Caco-2 (cell line): ENCODE results near the gene OLFM2. TPM values are rescaled to one million over a fixed set of nuclear protein-coding genes. Genes with fewer than 3 reads are reported as not detected.

ENCODE experiments used
- BruUV-seq: library from RNA; stranded (reverse); fragments of 400-500 nt; replicated peaks from 2 replicates; lab custom pipeline; 2021; lab: Mats Ljungman, UMichigan
- CTCF ChIA-PET: fragments of 300-600 bp; sonication (Branson Sonifier 250); formaldehyde crosslinking; loops from one replicate; lab custom pipeline; 2022; ENCODE audit warnings: antibody characterized with exemption; lab: Charles Lee
- POLR2A ChIA-PET: fragments of 300-600 bp; sonication (Branson Sonifier 250); formaldehyde crosslinking; loops from one replicate; lab custom pipeline; 2022; ENCODE audit warnings: antibody characterized with exemption; lab: Charles Lee
- DNase-seq, 2 experiments: peaks; one replicate each; pipeline versions ENCODE4 v3.0.0 to v3.0.0-alpha.2; 2020 to 2022
- H3K27me3 ChIP-seq: replicated peaks from 2 replicates; pipeline ENCODE4 v1.6.0; 2011; ENCODE audit warnings: low read length; ENCODE audit not compliant: control insufficient read depth, insufficient read depth
- H3K36me3 ChIP-seq: 2 replicates; pipeline ENCODE4 v1.5.1; 2011; ENCODE audit warnings: low read length; ENCODE audit not compliant: control insufficient read depth, insufficient read depth
- H3K4me1 ChIP-seq: fragments of 250-450 bp; sonication (Bioruptor Pico); 2 replicates; pipeline ENCODE4 v1.5.1; 2020; ENCODE audit warnings: mild to moderate bottlenecking
- H3K4me3 ChIP-seq: 2 replicates; pipeline ENCODE4 v1.5.1; 2011; ENCODE audit warnings: low read depth, mild to moderate bottlenecking, control low read depth, low read length
- H3K9me3 ChIP-seq: fragments of 250-450 bp; sonication (Bioruptor Pico); 2 replicates; pipeline ENCODE4 v1.5.1; 2020; ENCODE audit warnings: mild to moderate bottlenecking, moderate library complexity
- H3K27ac Mint-ChIP-seq: one replicate; pipeline ENCODE4 v1.8.0; 2022; ENCODE audit warnings: mixed read lengths; ENCODE audit not compliant: unreplicated experiment
- H3K27me3 Mint-ChIP-seq: one replicate; pipeline ENCODE4 v1.8.0; 2022; ENCODE audit warnings: mixed read lengths; ENCODE audit not compliant: insufficient read depth, unreplicated experiment
- H3K36me3 Mint-ChIP-seq: one replicate; pipeline ENCODE4 v1.8.0; 2022; ENCODE audit warnings: mild to moderate bottlenecking, mixed read lengths; ENCODE audit not compliant: insufficient read depth, unreplicated experiment
- H3K4me1 Mint-ChIP-seq: one replicate; pipeline ENCODE4 v1.8.0; 2022; ENCODE audit warnings: low read depth, mixed read lengths; ENCODE audit not compliant: unreplicated experiment
- H3K4me3 Mint-ChIP-seq: one replicate; pipeline ENCODE4 v1.8.0; 2022; ENCODE audit warnings: mild to moderate bottlenecking, moderate library complexity, mixed read lengths; ENCODE audit not compliant: unreplicated experiment
- H3K9me3 Mint-ChIP-seq: one replicate; pipeline ENCODE4 v1.8.0; 2022; ENCODE audit warnings: mixed read lengths; ENCODE audit not compliant: unreplicated experiment
- intact Hi-C: fragments of 100-400 bp; cut with micrococcal nuclease; formaldehyde crosslinking; loops from one replicate; pipeline ENCODE4 v1.10.0; 2022; ENCODE audit not compliant: unreplicated experiment
- total RNA-seq: library from RNA; stranded (reverse); gene quantifications from 2 replicates; pipeline ENCODE4 v1.2.3, GENCODE V29; 2022
- TF ChIP-seq, protein P1 (sequence below), 2 experiments: fragments of 200-600 bp in 1 of 2; IDR thresholded peaks; 1 replicate in 1 of 2; 2 replicates in 1 of 2; pipeline versions ENCODE4 v1.5.1 to v1.8.0; 2011 to 2022; ENCODE audit warnings: antibody characterized with exemption in 1 of 2, control low read depth in 1 of 2, inconsistent platforms in 1 of 2, low read depth in 1 of 2, low read length in 1 of 2, mild to moderate bottlenecking in 1 of 2, moderate library complexity in 1 of 2; ENCODE audit not compliant: insufficient read depth in 1 of 2, severe bottlenecking in 1 of 2, unreplicated experiment in 1 of 2

The OLFM2 gene
- total RNA-seq, 1 experiment from 2014 or later = 0.34 TPM

- Mint-ChIP-seq H3K9me3 (no peaks in the 10 kb centered on the region), H3K4me3 (no peak overlapping the region), H3K36me3 (no peaks in the 10 kb centered on the region), H3K27me3 (peaks cover 3% of the 10 kb centered on the region), H3K4me1 (no peaks in the 10 kb centered on the region), H3K27ac (no peak overlapping the region)
- intact Hi-C loops = no loop called here
- CTCF ChIA-PET = no interaction called here
- H3K4me1 ChIP-seq = no peaks in the 10 kb centered on the region
- DNase-seq = no peak
- no peaks in the 10 kb centered on the region for H3K36me3 ChIP-seq
- H3K4me3 ChIP-seq = no peak overlapping the region
- H3K9me3 ChIP-seq = no peaks in the 10 kb centered on the region
- no TSS peak for BruUV-seq
- H3K27me3 ChIP-seq = no peaks in the 10 kb centered on the region
- TF ChIP-seq, protein P1, sequence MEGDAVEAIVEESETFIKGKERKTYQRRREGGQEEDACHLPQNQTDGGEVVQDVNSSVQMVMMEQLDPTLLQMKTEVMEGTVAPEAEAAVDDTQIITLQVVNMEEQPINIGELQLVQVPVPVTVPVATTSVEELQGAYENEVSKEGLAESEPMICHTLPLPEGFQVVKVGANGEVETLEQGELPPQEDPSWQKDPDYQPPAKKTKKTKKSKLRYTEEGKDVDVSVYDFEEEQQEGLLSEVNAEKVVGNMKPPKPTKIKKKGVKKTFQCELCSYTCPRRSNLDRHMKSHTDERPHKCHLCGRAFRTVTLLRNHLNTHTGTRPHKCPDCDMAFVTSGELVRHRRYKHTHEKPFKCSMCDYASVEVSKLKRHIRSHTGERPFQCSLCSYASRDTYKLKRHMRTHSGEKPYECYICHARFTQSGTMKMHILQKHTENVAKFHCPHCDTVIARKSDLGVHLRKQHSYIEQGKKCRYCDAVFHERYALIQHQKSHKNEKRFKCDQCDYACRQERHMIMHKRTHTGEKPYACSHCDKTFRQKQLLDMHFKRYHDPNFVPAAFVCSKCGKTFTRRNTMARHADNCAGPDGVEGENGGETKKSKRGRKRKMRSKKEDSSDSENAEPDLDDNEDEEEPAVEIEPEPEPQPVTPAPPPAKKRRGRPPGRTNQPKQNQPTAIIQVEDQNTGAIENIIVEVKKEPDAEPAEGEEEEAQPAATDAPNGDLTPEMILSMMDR (IDR thresholded peaks at IDR 0.05; ENCODE audit: insufficient read depth in 1 of 2, low read depth in 1 of 2, low read length in 1 of 2, severe bottlenecking in 1 of 2, unreplicated experiment in 1 of 2) = no peak
- POLR2A ChIA-PET = interaction anchor here (0.7 kb wide), 1 partner anchor 75 kb away, joined by 5 read pairs; no protein-coding TSS in a partner anchor
Observed at GRCh38 chr19:9862938-9863337, 73.4 kb downstream of the OLFM2 start.

- H3K27ac Mint-ChIP-seq = no peak overlapping the region
- Histone ChIP-seq H3K9me3 (no peaks in the 10 kb centered on the region), H3K4me3 (no peak overlapping the region), H3K27me3 (no peaks in the 10 kb centered on the region), H3K36me3 (no peaks in the 10 kb centered on the region), H3K4me1 (no peaks in the 10 kb centered on the region)
- ChIA-PET POLR2A (no interaction called here), CTCF (no interaction called here)
- H3K36me3 Mint-ChIP-seq = no peaks in the 10 kb centered on the region
- TF ChIP-seq, protein P1 (IDR thresholded peaks at IDR 0.05; ENCODE audit: insufficient read depth in 1 of 2, low read depth in 1 of 2, low read length in 1 of 2, severe bottlenecking in 1 of 2, unreplicated experiment in 1 of 2) = no peak
- no TSS peak for BruUV-seq
- DNase-seq = no peak
- intact Hi-C loops = no loop called here
- no peaks in the 10 kb centered on the region for H3K4me1 Mint-ChIP-seq
- peaks cover 3% of the 10 kb centered on the region for H3K27me3 Mint-ChIP-seq
- no peaks in the 10 kb centered on the region for H3K9me3 Mint-ChIP-seq
- no peak overlapping the region for H3K4me3 Mint-ChIP-seq
Observed at GRCh38 chr19:9861503-9861902, 74.8 kb downstream of the OLFM2 start.

DNA sequence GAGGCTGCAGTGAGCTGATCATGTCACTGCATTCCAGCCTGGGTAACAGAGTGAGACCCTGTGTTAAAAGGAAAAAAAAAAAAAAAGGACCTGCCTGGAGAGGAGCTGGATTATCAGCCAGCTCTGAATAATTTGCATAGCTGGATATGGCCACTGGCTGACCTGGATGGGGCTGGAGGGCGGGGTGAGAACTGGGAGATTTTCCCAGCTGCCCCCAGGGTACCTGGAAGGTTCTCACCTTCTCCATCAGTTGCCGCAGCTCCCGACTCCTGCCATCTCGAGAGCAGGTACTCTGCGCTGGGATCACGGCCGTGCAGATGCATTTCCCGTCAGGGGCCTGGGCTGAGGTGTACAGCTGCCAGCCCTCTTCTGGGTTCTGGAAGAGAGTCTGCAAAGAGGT is 75.9 kb downstream of the OLFM2 start:
- Histone ChIP-seq H3K4me1 (no peaks in the 10 kb centered on the region), H3K9me3 (no peaks in the 10 kb centered on the region), H3K27me3 (no peaks in the 10 kb centered on the region), H3K4me3 (no peak overlapping the region), H3K36me3 (no peaks in the 10 kb centered on the region)
- ChIA-PET CTCF (interaction anchor here (0.6 kb wide), 2 partner anchors 62 to 80 kb away, joined by 3 read pairs; no protein-coding TSS in a partner anchor), POLR2A (no interaction called here)
- peaks cover 3% of the 10 kb centered on the region for H3K27me3 Mint-ChIP-seq
- BruUV-seq = no TSS peak
- H3K9me3 Mint-ChIP-seq = no peaks in the 10 kb centered on the region
- no peaks in the 10 kb centered on the region for H3K36me3 Mint-ChIP-seq
- H3K27ac Mint-ChIP-seq = no peak overlapping the region
- no peaks in the 10 kb centered on the region for H3K4me1 Mint-ChIP-seq
- intact Hi-C loops = no loop called here
- H3K4me3 Mint-ChIP-seq = no peak overlapping the region
- TF ChIP-seq, protein P1 (IDR thresholded peaks at IDR 0.05; ENCODE audit: insufficient read depth in 1 of 2, low read depth in 1 of 2, low read length in 1 of 2, severe bottlenecking in 1 of 2, unreplicated experiment in 1 of 2) = no peak
- DNase-seq = no peak
